LHCN-M2 (cell line): ENCODE measurements around the gene MAGEF1. TPM values are rescaled to one million over a fixed set of nuclear protein-coding genes. Genes with fewer than 3 reads are reported as not detected.
"Not testable (repeated sequence)": the region's sequence is repeated elsewhere in the genome, so short reads cannot be mapped to it uniquely, and the experiment has no call there.

ENCODE experiments used
- DNase-seq: peaks from one replicate; pipeline ENCODE4 v3.0.0-alpha.2; 2012; ENCODE audit warnings: low read depth
- total RNA-seq: library from RNA; depleted of rRNA; stranded (reverse); fragments of >200 nt; gene quantifications from 2 replicates; pipeline ENCODE4 v1.2.3, GENCODE V29; 2014

The MAGEF1 gene
- total RNA-seq, 1 experiment from 2014 or later: 53.7 TPM

DNA sequence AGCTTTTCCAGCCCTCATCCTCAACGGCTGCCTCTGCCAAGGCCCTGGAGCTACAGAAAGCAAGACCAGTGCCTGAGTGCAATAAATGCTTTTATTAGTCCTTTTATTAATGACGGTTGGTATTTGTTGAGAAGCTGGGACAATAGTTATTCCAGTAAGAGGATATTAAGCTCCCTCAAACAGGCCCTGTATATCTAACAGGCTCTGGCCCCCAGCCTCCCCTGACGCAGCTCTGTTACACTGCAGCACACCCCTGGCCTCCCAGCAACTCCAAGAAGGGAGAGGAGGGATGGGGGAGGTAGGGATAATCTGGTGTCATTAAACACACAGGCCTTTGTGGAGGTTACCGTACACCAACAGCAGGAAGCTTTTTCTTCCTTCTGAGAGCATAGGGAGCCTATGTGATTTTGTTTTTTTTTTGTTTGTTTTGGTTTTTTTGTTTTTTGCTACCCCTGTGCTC is 30.8 kb upstream of the MAGEF1 start:
- DNase-seq: no peak

DNA sequence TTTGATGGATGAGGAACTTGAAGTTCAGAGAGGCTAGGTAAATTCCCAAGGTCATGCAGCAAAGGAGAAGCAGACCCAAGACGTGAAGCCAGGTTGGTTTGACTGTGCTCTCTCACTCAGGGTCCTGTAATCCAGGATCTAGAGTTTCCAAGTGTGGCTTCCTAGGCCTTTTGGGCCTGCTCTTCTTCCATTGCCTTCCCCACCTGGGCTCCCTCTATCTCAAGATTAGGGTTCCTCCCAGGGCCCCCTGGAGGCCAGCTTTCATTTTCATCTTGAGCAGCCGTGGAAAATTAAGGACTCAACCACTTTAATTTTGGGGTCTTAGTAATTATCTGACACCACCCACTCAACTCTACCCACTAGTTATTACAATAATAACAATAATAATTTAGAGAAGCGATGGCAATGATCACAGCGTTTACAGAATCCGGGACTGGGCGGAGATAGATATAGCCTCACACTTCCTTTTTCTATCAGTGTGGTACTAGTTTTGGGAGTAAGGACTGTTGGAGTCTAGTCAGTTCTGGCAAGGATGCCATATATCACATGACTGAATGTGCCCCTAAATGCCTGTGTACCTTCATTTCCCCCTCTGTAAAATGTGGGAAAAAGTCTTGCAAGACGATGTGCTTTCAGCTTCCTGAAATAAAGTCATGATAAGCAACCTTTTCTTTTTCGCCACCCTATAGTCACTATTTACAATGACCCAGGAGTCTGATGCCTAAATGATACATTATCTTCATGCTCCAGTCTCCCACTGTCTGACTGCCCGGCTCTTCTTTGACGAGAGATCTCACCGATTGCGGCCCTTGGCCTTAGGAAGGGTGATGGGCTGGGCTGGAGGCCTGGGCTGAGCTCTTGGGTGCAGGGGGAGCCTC is 30.2 kb upstream of the MAGEF1 start:
- DNase-seq: no peak

DNA sequence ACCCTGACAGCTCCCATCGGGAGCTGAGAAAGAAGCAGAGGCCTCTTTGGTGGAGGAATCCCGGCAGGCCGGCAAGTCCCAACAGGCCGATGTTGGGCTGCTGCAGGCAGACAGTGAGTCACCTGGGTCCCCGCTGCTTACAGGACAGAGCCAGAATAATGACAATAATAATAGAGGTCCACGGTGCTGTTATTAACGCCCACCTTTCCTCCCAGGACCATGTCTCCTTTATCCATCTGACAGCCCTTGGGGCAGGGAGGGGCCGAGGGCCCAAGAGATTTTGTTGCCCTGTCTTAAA is 29.3 kb upstream of the MAGEF1 start:
- no peak for DNase-seq

DNA sequence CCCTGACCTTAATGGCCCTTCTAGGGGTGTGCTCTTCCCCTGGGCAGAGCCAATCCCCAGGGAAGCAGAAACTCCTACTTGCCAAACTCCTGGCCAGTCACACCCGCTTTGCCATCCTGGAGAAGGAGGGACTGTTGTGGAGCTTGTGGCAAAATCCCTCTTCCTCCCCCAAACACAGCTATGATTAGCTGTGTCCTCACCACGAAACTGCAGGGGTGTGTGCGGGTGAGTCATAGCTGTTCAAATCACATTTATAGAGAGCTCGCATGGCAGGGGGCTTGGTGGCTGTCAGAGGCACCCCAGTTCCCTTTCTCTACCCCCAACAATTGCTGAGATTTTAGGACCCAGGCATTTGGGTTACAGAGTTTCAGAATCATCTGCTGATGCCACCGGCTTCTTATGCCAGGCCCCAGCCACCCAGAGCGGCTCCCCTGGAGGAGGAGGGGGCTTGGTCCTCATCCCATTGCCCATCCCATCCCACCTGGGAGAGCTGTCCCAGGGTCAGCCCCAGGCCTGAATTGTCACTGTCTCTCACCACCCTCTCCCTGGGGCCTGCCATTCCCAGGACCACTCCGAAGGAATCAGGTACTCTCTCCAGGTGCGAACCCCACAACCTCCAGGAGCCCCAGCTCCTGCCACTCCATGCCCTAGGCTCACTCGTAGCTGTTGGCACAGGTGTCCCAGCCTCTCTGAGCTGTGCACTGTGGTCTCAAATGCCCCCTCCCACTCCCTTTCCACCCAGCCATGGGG is 28.8 kb upstream of the MAGEF1 start:
- peak; percentile 82 for DNase-seq

DNA sequence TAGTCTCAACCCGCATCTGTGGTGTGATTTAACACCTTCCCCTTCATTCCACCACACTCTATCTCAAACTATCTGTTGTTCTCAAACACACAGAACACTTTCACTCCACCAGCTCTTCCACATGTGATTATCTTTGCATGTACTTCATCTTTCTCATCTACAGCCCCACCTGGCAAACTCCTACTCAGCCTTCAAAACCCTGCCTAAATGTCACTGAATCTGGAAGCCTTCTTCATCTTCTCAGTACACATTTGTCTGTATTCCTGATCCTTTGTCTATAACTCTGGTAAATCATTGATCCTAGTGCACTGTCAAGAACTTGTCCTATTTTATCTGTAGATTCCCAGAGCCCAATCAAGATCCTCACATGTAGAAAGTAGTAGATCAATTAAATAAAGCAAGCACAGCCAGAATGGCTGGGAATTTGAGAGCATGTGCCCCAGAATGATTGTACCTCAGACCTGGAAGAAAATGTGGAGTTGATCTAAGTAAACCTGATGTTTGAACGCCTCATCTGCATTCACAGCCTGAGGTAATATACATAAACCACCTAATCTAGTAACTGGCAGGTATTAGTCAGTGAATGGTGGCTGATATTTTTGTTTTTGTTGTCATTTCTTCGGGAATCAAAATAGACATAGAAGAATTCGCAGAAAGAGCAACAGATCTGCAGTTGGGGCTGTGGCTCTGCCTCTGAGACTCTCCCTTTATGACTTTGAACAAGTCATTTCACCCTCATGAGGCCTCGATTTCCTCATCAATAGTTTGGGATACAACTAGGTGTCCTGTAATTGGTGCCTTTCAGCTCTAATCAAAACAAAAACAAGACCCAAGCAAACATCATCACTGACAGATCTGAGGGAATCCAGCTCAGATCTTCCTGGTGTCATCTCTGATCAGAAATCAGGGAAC is 28.0 kb upstream of the MAGEF1 start:
- DNase-seq: no peak

DNA sequence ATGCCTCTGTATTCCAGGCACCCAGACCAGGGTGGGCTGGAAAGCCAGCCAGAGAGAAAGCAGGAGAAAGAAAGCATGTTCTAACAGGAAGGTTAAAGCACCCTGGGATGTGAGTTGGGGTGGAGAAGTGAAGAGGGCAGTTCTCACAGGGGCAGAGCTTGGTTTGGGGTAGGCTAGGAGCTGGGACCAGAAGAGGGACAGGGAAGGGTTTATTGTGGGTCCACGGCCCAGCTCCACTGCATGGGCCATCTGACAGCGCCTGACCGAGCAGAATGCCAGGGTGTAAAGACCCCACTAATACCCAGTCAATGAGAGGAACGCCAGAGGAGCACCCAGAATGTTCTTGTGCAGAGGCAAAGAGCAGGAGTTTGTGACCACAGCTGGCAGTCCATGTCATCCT is 27.1 kb upstream of the MAGEF1 start:
- no peak for DNase-seq

DNA sequence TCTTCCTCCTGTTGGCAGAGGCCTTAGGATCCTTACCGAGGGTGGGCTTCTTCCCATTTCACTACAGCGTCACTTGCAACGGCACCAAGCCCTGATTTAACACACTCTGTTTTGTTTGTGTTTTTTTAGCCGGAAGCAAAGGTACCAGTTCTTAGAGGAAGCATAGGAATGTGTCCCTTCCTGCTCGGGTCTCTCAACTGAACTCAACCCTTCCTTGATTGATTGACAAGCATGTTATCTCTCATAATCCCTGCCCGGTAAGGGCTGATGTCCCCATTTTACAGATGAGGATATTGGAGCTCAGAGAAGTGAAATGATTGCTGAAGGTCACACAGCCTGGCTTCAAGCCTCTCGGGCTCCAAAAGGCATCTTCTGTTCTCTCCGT is 26.6 kb upstream of the MAGEF1 start:
- DNase-seq: no peak

DNA sequence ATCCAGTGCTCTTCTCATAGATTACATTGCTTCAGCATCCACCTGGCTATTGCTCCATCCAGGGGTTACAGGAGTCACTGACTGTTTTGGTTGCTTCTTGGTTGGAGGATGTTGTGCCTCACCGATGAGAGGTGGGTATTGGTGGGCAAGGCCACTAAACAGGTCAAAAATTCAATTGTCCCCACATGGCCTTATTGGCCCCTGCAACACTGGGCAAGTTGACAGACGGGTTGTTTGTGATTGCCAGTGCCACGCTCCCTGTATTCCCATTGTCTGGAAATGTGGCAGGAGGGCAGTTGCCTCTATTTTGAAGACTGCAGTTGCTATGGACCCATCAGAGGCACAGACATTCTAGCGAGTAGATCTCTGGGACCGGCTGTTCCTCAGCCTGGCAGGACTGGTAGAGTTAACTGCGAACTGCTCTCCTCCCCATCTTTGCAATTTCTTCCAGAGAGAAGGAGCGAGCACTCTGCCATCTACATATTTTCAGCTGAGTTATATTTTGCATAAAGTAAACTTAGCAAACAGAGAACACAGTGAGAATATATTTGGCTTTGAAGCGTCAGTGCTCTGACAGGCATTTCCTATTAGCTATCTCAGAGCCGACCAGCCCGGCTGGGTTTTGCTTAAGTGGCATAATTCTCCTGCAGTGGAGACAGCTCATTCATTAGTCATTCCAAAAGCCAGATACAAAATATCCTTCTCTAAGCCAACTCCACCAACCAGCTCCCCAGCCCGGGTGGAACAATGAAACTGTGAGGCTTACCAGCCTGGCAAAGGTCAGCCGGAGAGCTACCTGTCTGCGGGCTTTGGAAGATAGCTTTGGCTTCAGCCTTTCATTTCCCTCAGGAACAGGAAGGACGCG is 26.0 kb upstream of the MAGEF1 start:
- DNase-seq: peak; percentile 69

DNA sequence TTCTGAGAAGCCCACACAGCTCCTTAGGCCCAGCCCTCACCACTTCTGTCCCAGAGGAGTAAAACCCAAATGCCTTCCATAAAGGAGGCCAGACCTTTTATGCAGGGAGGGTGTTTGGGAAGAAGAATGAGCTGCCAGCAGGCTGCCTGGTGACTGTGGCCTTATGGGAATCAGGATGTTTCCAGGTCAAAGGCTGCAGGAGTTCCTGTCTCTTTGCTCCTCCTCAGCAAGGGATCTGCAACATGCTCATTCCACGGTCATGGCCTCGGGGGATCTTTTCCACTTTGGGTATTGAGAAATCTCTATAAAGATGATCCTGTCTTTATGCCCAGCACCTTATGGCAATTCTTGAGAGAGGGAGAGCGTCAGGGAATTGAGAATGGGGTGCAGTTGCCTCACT is 25.2 kb upstream of the MAGEF1 start:
- no peak for DNase-seq

DNA sequence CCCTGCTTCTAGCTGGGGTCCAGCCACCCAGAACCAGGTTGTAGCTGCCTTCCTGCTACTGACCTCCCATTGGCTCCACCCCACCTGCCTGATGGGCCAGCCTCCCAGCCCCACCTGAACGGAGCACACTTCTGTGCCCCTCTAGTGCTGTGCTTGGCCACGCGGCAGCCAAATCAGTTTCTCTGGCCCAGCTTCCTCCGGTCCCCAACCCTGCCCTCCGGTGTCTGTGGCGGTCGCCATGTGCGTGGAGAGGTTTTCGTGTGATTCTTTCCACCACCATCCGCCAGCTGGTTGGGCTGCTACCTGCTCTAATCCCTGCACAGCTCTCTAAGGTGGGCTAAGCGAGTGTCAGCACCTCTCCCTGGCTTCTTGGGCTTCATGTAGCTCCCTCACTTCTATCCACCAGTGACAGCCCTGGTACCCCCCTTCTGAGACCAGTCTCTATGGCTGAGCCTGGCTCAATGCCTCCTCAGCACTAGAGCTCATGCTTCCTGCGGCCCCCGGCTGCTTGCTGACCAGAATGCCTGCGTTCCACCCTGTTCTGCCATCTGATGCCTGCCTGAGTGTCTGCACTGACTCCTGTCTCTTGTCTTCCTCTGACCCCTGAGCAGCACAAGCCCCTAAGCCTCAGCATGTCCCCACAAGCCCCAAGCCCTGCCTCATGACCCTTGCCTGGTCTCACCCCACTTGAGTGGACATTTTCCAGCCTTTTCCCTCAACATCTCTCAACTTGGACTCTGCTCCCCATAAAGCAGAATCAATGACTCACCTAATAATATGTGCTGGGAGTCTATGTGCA is 23.2 kb upstream of the MAGEF1 start:
- no peak for DNase-seq

DNA sequence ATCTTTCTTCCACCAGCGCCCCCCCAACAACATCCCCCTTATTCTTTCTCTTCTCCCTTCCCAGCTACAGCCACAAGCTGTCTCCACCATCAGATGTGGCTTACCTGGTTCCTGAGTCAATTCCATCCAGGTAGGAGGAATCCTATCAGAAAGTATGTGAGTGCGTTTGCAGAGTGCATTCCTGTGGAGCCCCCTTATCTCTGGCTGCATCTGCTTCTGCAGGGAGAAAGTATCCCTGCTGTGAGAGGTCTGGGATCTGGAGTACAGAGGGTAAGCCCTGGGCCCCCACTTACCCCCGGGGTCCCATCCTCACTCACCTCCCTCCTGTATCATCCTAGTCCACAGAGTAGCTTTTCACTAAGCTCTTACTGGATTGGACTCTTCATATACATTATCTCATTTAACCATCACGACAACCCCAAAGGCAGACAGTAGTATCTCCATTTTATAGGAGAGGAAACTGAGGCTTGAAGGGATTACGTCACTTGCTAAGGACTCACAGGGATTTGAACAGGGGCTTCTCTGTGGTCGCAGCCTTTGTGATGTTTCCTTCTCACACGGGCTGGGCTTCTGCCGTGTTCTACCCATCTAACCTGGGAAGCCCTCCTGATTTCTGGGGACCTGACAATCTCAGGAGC is 22.2 kb upstream of the MAGEF1 start:
- DNase-seq: no peak

DNA sequence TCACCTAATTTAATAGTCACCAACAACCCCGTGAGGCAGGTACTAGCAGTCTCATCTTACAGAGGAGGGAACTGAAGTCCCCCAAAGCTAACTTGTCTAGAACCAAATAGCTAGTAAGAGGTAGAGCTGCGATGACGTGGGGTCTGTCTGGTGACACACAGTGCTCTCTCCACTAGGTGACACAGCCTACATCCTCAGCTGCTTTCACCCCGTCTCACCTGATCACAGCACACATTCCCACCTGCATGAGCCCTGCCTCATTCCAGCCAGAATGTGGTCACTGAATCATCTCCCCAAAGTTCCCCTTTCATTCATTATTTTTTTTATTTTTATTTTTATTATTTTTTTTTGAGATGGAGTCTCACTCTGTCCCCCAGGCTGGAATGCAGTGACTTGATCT is 21.3 kb upstream of the MAGEF1 start:
- no peak for DNase-seq

DNA sequence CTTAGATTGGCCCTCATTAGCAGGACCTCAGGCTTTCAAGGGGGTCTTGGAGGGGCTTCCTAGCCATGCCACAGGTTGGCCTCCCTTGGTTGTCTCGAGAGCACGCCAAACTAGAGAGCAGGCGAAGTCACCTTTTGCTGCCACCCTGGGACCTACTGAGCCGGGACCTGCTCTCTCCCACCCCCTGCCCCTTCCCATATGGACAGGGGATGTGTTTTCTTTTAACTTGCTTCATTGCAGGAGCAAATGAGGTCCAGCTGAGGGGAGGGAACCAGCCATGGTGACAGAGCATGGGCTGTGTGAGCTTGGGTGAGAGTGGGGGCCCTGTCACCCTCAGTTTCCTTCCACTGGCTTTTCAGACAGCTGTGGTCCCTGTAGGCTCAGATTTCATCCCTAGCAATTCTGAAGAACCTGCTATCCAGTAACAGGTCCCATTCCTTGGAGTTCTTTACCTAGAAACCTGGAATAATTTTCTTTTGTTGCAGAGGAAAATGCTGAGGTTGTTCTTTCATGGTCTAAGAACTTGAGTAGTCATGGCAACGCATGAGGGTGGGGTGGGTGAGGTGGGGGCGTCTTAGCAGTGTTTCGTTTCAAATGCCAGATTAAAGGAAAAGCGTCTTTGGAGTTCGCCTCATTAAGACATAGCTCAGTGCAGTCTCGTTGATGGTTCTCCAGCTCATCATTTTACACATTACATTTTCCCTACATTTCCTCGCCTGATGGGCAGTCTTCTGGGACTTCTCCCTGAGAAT is 20.1 kb upstream of the MAGEF1 start:
- no peak for DNase-seq

DNA sequence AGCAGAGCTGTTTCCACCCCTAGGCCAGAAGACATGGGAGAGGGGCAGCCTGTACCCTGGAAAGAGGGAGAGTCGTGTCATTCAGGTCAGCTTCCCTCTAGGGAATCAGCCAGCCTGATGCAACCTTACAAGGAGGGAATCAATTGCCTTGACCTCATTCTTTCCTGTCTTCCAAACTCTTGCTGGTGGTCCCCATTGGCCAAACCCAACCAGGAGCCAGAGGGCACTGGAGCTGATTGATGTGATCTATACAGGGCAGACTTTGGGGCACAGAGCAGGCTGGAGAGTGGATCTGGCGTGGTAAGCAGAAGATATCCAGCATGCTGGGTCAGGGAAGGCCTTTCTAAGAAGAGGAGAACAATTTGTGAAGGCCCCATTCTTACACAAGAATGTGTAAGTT is 19.1 kb upstream of the MAGEF1 start:
- no peak for DNase-seq

DNA sequence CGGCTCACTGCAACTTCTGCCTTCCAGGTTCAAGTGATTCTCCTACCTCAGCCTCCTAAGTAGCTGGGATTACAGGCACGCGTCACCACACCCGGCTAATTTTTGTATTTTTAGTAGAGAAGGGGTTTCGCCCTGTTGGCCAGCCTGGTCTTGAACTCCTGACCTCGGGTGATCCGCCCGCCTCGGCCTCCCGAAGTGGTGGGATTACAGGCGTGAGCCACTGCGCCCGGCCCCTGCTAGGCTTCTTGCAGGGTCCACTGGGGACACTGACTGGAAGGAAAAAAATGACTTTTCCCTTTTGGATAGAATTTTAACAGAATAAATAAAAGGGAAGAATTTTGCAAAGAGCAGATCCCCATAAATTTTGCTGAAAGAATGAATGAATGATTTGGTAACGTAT is 17.3 kb upstream of the MAGEF1 start:
- DNase-seq: not testable (repeated sequence)

DNA sequence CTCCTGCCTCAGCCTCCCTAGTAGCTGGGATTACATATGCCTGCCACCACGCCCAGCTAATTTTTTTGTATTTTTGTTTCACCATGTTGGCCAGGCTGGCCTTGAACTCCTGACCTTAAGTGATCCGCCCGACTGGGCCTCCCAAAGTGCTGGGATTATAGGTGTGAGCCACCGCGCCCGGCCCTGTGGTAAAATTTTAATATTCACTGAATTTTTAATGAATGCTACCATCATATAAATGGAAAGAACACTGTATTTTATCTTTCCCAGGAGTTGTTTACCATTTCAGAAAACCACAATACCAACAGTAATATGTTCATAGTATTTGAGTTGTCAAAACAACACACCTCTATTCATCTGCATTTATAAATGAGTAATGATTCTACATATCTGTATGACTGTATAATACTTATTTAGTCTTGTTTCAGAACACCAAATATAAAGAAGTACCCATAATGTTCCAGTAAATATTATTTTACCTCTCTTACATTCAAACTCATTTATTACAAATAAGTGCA is 16.2 kb upstream of the MAGEF1 start:
- no peak for DNase-seq

DNA sequence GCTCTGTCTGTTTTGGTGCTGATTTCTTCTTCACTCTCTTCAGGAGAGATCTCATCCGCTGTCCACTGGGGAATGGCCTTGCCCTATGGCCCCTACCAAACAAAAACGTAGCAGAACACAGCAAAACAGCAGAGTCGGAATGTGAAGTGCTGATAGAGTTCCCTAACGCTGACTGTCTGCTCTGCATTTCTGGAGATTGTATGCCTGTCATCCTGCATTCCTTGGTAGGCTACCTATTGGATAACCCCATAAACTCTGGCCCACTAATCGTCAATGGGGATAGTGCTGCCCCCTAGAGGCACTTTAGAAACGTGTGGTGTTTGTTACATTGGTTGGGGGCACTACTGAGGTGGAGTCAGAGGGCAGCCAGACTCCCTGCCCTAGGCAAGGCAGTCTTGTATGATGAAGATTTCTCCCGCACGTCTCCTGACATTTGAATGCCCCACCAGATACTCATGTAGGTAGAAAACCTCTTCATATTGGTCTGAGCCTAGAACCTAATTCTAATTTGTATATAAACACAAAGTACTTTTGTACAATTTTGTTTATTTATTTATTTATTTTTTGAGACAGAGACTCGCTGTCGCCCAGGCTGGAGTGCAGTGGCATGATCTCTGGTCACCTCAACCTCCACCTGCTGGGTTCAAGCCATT is 15.6 kb upstream of the MAGEF1 start:
- DNase-seq: peak; percentile 83

DNA sequence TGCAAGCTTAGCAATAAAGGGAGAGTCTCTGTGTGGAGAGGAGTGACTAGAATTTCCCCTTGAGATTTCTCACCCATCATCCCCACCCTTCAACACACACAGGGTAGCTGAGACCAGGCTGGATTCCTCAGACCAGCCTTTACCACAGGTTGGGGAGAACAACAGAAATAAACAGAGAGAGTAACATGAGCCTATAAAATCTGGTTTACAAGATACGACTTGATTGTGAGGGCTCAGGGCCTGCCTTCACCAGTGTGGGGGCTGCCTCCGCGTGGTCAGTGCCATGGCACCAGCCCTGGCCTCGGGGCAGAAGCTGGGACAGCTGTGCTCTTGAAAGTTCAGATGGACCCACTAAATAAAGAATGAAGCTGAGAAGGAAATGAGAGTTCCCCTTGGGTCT is 14.6 kb upstream of the MAGEF1 start:
- no peak for DNase-seq
